ENCODE results near the gene M1AP. TPM values are rescaled to one million over a fixed set of nuclear protein-coding genes. Genes with fewer than 3 reads are reported as not detected.

The M1AP gene
- total RNA-seq, 4 donors from 2014 or later: 0.19 TPM; not detected in 3

DNA sequence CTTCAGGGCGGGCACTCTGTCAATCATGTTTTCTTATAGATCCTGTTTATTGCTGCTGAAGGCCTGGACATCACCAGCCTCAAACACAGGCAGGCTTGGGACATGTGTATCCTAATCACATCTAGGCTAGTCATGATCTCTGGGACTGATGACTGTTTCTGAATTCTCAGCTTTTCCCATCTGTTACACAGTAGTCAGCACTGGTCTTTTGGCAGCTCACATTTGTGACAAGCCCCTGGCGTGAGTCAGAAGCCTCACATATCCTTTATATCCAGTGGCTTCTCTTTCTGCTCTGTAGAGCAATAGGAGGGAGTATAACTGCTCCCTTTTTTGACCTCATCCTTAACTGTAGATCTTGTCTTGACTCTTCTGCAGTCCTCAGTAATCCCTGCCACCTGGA lies 10.4 kb upstream of the M1AP start:
- intact Hi-C loops (cut with DNase I): no loop called here
- peaks cover 0 to 11% (median 0%) of the 10 kb centered on the region in 4 donors for H3K27me3 ChIP-seq
- no peak overlapping the region for H3K4me3 ChIP-seq
- no peaks in the 10 kb centered on the region for H3K9me3 ChIP-seq
- H3K36me3 ChIP-seq: peaks cover 0 to 1% (median 0%) of the 10 kb centered on the region in 3 donors
- TF ChIP-seq, protein P1, sequence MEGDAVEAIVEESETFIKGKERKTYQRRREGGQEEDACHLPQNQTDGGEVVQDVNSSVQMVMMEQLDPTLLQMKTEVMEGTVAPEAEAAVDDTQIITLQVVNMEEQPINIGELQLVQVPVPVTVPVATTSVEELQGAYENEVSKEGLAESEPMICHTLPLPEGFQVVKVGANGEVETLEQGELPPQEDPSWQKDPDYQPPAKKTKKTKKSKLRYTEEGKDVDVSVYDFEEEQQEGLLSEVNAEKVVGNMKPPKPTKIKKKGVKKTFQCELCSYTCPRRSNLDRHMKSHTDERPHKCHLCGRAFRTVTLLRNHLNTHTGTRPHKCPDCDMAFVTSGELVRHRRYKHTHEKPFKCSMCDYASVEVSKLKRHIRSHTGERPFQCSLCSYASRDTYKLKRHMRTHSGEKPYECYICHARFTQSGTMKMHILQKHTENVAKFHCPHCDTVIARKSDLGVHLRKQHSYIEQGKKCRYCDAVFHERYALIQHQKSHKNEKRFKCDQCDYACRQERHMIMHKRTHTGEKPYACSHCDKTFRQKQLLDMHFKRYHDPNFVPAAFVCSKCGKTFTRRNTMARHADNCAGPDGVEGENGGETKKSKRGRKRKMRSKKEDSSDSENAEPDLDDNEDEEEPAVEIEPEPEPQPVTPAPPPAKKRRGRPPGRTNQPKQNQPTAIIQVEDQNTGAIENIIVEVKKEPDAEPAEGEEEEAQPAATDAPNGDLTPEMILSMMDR (IDR thresholded peaks at IDR 0.05): no peak
- no peak for TF ChIP-seq POLR2A (IDR thresholded peaks at IDR 0.05)
- peaks cover 7 to 18% (median 8%) of the 10 kb centered on the region in 3 donors for H3K4me1 ChIP-seq
- WGBS, 2 donors: 91 to 95% methylated on average over 2 of the region's 2 CpGs
- no peak for DNase-seq
- H3K27ac ChIP-seq: no peak overlapping the region

DNA sequence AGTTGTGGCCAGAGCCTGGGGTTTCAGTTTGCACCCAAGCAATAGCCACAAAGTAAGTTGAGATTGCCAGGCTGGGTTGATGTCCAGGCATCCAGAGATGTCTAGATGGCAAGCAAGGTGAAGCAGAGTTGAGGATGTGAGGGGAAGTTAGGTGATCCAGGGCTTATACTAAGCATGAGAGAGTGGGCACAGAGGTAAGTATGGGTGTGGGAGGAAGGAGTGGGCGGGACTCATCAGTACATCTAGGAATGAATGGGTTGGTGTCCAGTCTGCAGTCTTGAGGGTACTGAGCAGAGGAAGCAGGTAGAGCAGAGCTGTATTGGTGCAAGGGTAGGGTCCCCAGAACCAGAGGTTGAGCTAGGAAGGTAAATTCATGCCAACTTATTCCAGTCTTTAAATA lies 7.4 kb upstream of the M1AP start:
- H3K36me3 ChIP-seq: no peaks in the 10 kb centered on the region
- intact Hi-C loops (cut with DNase I): no loop called here
- H3K4me1 ChIP-seq: peaks cover 7 to 20% (median 8%) of the 10 kb centered on the region in 3 donors
- H3K9me3 ChIP-seq: no peaks in the 10 kb centered on the region
- H3K27ac ChIP-seq: no peak overlapping the region
- TF ChIP-seq, protein P1 (IDR thresholded peaks at IDR 0.05): no peak
- TF ChIP-seq POLR2A (IDR thresholded peaks at IDR 0.05): no peak
- peaks cover 0 to 11% (median 0%) of the 10 kb centered on the region in 4 donors for H3K27me3 ChIP-seq
- no peak for DNase-seq
- H3K4me3 ChIP-seq: no peak overlapping the region
- WGBS, 2 donors: 85 to 100% methylated on average over 1 of the region's 1 CpG

DNA sequence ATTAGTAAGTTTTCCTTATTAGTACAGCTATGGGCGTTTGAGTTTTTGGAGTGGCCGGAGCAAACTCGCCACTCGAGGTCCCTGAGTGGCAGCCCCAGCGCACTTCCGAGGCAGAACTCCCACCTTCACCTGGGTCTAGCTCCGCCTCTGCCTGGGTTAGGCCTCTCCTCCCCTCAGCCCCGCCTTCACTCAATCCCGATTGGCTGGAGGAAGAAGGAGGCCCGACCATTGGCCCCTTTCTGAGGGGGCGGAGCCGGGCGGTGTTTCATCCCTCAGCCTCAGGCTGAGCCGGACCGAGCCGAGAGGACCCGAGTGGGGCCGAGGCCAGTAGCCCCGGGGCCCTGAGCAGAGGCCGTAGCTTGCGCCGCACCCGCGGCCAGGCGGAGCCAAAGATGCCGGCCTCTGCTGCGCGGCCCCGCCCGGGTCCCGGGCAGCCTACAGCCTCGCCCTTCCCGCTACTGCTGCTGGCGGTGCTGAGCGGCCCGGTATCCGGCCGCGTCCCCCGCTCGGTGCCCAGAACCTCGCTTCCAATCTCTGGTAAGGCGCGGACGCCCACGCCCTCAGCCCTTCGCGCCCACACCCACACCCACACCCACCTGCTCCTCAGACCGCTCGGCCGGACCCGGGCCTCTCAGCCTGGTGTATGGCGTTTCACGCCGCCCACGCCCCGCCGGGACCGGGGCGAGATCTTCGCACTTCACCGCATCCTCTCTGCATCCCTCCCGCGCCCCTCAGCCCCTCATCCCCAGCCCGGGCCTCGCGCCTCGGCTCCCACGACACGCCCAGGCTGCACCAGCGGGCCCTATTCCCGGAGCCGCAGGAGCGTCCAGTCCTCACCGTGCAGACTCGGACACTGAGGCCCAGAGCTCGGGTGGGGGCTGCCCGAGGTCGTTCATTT lies 6.1 kb upstream of the M1AP start, which contains the start of gene SEMA4F:
Gene SEMA4F, plus strand, starts transcription at position 263 of the 898 bp plus-strand sequence. Its CDS starts 130 bp downstream, at position 393.
- peaks cover 0 to 22% (median 0%) of the 10 kb centered on the region in 4 donors for H3K27me3 ChIP-seq
- 2 to 5% methylated on average over 17 to 22 of the region's 79 CpGs for WGBS, 2 donors
- H3K36me3 ChIP-seq: no peaks in the 10 kb centered on the region
- peak within 1 kb of the TSS; percentile 16 to 62 (median 39) for H3K27ac ChIP-seq
- intact Hi-C loops (cut with DNase I): no loop called here
- DNase-seq: peak; percentile 86
- peaks cover 7 to 20% (median 8%) of the 10 kb centered on the region in 3 donors for H3K4me1 ChIP-seq
- H3K9me3 ChIP-seq: no peaks in the 10 kb centered on the region
- peak within 1 kb of the TSS; percentile 43 to 74 (median 70) for H3K4me3 ChIP-seq
- peak in 1 of 4 donors; percentile 58 for TF ChIP-seq POLR2A (IDR thresholded peaks at IDR 0.05)
- TF ChIP-seq, protein P1 (IDR thresholded peaks at IDR 0.05): peak in 1 of 6 experiments; percentile 8

DNA sequence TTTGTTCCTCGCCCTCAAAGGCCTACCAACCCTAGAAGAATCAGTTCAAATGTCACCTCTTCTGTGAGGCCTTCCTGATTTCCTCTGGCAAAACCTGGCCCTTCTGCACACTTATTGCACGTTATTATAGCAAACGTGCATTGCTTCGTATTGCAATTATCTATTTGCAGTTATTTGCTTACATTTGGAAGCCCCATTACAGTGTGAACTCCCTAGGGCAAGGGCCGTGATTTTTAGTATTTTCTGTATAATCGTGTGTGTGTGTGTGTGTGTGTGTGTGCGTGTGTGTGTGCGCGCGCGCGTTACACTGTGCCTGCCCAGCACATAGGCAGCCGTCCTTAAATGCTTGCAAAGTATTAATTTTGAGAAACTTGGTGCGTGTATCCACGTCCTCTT lies 5.5 kb upstream of the M1AP start:
- Histone ChIP-seq H3K36me3 (no peaks in the 10 kb centered on the region), H3K4me3 (peak overlapping the region; percentile 43 to 74 (median 70)), H3K27me3 (peaks cover 0 to 28% (median 2%) of the 10 kb centered on the region in 4 donors), H3K27ac (peak overlapping the region in 2 of 4 donors; percentile 9 to 62), H3K4me1 (peaks cover 7 to 20% (median 8%) of the 10 kb centered on the region in 3 donors), H3K9me3 (no peaks in the 10 kb centered on the region)
- intact Hi-C loops (cut with DNase I): no loop called here
- WGBS, 2 donors: 6 to 11% methylated on average over 15 of the region's 15 CpGs
- no peak for DNase-seq
- TF ChIP-seq, protein P1 (IDR thresholded peaks at IDR 0.05): no peak
- TF ChIP-seq POLR2A (IDR thresholded peaks at IDR 0.05): no peak

All from esophagus squamous epithelium (tissue), 5 donors.